ENCODE results near the gene REXO1.
"Not testable (repeated sequence)": the region's sequence is repeated elsewhere in the genome, so short reads cannot be mapped to it uniquely, and the experiment has no call there.

REXO1 gene

DNA sequence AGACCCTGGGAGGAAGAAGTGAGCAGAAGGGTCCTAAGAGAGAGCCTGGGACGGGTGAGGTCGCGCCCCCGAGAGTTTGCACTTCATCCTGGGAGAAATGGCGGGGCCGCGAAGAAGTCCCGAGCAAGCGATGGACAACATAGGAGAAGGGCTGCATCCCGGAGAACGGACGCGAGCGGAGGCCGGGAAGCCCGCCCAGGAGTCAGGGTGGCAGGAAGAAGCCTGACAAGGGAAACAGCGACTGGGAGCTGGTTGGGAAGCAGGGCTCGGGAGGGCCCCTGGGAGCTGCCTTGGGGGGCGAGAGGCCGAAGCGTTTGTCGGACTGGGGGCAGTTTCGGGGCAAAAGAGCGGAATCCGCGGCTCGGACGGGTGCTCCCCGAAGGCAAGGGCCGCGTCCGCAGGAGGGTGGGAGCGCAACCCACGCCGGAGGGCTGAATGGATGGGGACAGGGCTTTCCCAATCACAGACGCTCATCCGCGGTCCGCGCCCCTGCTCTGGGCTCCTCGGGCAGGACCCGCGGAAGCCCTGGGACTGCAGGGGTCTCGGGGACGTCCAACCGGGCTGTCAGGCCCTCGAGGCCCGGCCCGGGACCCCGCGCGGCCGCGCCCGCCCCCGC lies 36.5 kb upstream of the REXO1 start:
- TF ChIP-seq, protein P1, sequence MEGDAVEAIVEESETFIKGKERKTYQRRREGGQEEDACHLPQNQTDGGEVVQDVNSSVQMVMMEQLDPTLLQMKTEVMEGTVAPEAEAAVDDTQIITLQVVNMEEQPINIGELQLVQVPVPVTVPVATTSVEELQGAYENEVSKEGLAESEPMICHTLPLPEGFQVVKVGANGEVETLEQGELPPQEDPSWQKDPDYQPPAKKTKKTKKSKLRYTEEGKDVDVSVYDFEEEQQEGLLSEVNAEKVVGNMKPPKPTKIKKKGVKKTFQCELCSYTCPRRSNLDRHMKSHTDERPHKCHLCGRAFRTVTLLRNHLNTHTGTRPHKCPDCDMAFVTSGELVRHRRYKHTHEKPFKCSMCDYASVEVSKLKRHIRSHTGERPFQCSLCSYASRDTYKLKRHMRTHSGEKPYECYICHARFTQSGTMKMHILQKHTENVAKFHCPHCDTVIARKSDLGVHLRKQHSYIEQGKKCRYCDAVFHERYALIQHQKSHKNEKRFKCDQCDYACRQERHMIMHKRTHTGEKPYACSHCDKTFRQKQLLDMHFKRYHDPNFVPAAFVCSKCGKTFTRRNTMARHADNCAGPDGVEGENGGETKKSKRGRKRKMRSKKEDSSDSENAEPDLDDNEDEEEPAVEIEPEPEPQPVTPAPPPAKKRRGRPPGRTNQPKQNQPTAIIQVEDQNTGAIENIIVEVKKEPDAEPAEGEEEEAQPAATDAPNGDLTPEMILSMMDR (IDR thresholded peaks at IDR 0.05; ENCODE audit: borderline replicate concordance, control extremely low read depth, extremely low read depth, insufficient read depth, missing control alignments) = no peak
- DNase-seq (ENCODE audit: low spot score) = no peak
- in situ Hi-C loops (cut with MboI; ENCODE audit: low sequenced_read_pairs, unreplicated experiment) = no loop called here

GRCh38 chr19:1884291-1884718 lies 36.0 kb upstream of the REXO1 start:
- no peak for DNase-seq (ENCODE audit: low spot score)
- TF ChIP-seq, protein P1 (IDR thresholded peaks at IDR 0.05; ENCODE audit: borderline replicate concordance, control extremely low read depth, extremely low read depth, insufficient read depth, missing control alignments) = no peak
- in situ Hi-C loops (cut with MboI; ENCODE audit: low sequenced_read_pairs, unreplicated experiment) = no loop called here

GRCh38 chr19:1883784-1884183 lies 35.5 kb upstream of the REXO1 start:
- in situ Hi-C loops (cut with MboI; ENCODE audit: low sequenced_read_pairs, unreplicated experiment) = no loop called here
- DNase-seq (ENCODE audit: low spot score) = no peak
- TF ChIP-seq, protein P1 (IDR thresholded peaks at IDR 0.05; ENCODE audit: borderline replicate concordance, control extremely low read depth, extremely low read depth, insufficient read depth, missing control alignments) = no peak

DNA sequence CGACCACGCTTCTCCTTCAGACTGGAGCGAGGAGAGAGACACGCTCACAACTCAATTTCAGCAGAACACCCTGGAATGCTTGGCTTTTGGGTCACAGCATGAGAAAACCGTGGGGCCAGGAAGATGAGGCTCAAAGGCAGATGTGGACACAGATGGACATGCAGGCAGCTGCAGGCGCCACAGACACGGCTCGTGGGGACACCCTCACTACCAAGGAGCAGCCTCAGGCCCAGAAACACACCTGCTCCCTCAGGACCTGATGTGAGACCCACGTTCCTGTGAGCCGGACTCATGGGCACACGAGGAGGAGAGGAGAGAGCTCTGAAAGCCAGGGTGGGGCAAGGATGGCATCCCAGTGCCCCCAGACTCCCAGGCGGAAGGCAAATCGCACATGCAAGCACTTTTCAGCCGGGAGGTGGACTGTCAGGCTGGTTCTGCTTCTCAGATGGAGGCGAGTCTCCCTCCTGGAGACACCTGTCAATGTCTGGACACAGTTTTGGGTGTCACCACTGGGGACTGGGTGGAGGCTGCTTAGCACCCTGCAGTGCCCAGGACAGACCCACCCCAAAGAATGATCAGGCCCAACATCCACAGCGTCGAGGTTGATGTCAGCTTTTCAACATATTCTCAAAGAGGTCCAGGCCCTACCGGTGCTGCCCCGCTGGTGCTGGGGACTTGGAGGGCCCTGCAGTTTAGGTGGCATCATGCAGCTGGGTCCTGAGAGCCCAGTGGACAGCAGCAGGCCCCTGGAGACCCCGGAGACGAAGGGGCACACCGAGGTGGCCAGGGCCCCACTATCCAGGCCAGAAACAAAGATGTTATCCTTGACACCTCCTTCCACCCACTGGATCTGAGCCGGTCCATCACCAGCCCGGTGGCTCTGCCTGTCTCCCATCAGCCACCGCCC lies 34.8 kb upstream of the REXO1 start:
- no peak for DNase-seq (ENCODE audit: low spot score)
- TF ChIP-seq, protein P1 (IDR thresholded peaks at IDR 0.05; ENCODE audit: borderline replicate concordance, control extremely low read depth, extremely low read depth, insufficient read depth, missing control alignments) = no peak
- in situ Hi-C loops (cut with MboI; ENCODE audit: low sequenced_read_pairs, unreplicated experiment) = no loop called here

DNA sequence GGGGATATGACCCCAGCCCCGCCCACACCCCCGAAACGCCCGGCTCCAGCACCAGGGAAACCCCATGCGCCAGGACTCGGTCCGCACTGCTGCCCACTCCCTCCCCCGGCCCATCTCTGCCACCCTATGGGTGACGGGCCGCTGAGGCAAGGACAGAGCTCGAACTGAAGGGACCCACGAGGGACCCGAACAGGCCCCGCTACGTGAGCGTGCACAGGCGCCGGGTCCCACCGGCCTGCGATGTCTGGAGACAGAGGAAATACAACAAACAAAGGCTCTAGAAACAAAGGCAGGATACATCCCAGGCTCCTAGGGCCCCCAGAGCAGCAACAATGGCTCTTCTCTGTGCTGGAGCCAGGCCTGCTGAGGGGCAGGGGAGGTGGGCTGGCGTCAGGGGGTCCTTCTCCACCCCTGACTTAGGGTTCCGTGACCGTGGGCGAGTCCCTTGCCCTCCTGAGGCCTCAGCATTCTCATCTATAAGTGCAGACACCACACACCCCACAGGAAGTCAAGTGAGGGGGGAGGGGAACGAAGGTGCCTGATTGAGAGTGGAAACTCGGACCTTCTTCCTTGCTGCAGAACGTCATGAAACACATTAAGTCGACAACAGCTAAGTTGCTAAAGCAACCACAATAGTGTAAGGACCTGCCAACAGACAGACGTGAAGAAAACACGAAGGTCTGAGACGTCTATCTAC lies 34.0 kb upstream of the REXO1 start:
- TF ChIP-seq, protein P1 (IDR thresholded peaks at IDR 0.05; ENCODE audit: borderline replicate concordance, control extremely low read depth, extremely low read depth, insufficient read depth, missing control alignments) = no peak
- in situ Hi-C loops (cut with MboI; ENCODE audit: low sequenced_read_pairs, unreplicated experiment) = no loop called here
- no peak for DNase-seq (ENCODE audit: low spot score)

GRCh38 chr19:1881393-1882088 lies 33.3 kb upstream of the REXO1 start:
- DNase-seq (ENCODE audit: low spot score); in situ Hi-C loops (cut with MboI; ENCODE audit: low sequenced_read_pairs, unreplicated experiment): not testable (repeated sequence)
